Activated CD8-positive, alpha-beta memory T cell treated with anti-CD3 and anti-CD28 coated beads, Interleukin-2, amount 50 U/mL, for 24 hours (primary cell): ENCODE data around the gene HMGN1.

Source experiments
- DNase-seq: peaks from one replicate; pipeline ENCODE4 v3.0.0-alpha.2; 2020; ENCODE audit errors: extremely low read depth

The HMGN1 gene

DNA sequence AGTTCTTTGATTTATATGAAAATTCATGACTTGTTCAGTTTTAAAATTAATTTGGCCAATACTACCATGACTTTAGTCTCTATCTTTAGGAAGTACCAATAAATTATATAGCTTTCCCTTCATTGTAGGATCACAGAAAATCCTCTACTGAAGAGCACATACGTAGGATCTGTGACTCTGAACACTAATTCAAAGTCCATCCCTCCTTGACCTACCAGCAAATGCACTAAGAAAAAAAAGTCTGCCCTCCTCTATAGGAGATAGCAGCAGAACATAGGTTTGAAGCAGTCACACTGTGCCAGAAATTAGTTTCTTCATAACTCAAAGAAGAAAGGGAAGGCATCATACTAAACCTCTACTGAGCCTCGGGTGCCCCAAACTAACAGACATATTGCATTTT lies 52.0 kb downstream of the HMGN1 start:
- no peak for DNase-seq
